ENCODE measurements around the gene ARHGAP26. TPM values are rescaled to one million over a fixed set of nuclear protein-coding genes. Genes with fewer than 3 reads are reported as not detected.

The ARHGAP26 gene
- total RNA-seq, 1 donor, result 1.7 TPM

GRCh38 chr5:143188692-143189091, 418.5 kb downstream of the ARHGAP26 start:
- TF ChIP-seq, protein P1, sequence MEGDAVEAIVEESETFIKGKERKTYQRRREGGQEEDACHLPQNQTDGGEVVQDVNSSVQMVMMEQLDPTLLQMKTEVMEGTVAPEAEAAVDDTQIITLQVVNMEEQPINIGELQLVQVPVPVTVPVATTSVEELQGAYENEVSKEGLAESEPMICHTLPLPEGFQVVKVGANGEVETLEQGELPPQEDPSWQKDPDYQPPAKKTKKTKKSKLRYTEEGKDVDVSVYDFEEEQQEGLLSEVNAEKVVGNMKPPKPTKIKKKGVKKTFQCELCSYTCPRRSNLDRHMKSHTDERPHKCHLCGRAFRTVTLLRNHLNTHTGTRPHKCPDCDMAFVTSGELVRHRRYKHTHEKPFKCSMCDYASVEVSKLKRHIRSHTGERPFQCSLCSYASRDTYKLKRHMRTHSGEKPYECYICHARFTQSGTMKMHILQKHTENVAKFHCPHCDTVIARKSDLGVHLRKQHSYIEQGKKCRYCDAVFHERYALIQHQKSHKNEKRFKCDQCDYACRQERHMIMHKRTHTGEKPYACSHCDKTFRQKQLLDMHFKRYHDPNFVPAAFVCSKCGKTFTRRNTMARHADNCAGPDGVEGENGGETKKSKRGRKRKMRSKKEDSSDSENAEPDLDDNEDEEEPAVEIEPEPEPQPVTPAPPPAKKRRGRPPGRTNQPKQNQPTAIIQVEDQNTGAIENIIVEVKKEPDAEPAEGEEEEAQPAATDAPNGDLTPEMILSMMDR (IDR thresholded peaks at IDR 0.05; ENCODE audit: insufficient read depth, low read depth, low read length), result no peak
- no peak for DNase-seq (ENCODE audit: low read depth)
- no peak overlapping the region for H3K4me3 ChIP-seq (ENCODE audit: low read depth, low read length)

GRCh38 chr5:143190260-143190810, 420.2 kb downstream of the ARHGAP26 start:
- no peak overlapping the region for H3K4me3 ChIP-seq (ENCODE audit: low read depth, low read length)
- DNase-seq (ENCODE audit: low read depth), result no peak
- TF ChIP-seq, protein P1 (IDR thresholded peaks at IDR 0.05; ENCODE audit: insufficient read depth, low read depth, low read length), result no peak

- DNase-seq (ENCODE audit: low read depth), result no peak
- TF ChIP-seq, protein P1 (IDR thresholded peaks at IDR 0.05; ENCODE audit: insufficient read depth, low read depth, low read length), result no peak
- no peak overlapping the region for H3K4me3 ChIP-seq (ENCODE audit: low read depth, low read length)
These were observed 421.5 kb downstream of the ARHGAP26 start for GRCh38 chr5:143191720-143192119.

GRCh38 chr5:143192191-143192900, 422.2 kb downstream of the ARHGAP26 start:
- TF ChIP-seq, protein P1 (IDR thresholded peaks at IDR 0.05; ENCODE audit: insufficient read depth, low read depth, low read length), result no peak

GRCh38 chr5:143194206-143194605, 424.0 kb downstream of the ARHGAP26 start:
- H3K4me3 ChIP-seq (ENCODE audit: low read depth, low read length), result no peak overlapping the region
- TF ChIP-seq, protein P1 (IDR thresholded peaks at IDR 0.05; ENCODE audit: insufficient read depth, low read depth, low read length), result no peak
- peak; percentile 45 for DNase-seq (ENCODE audit: low read depth)

More at GRCh38 chr5:143192191-143192900, 422.2 kb downstream of the ARHGAP26 start:
- no peak for DNase-seq (ENCODE audit: low read depth)
- no peak overlapping the region for H3K4me3 ChIP-seq (ENCODE audit: low read depth, low read length)

- DNase-seq (ENCODE audit: low read depth), result no peak
- TF ChIP-seq, protein P1 (IDR thresholded peaks at IDR 0.05; ENCODE audit: insufficient read depth, low read depth, low read length), result no peak
- H3K4me3 ChIP-seq (ENCODE audit: low read depth, low read length), result no peak overlapping the region
These were observed 424.5 kb downstream of the ARHGAP26 start for GRCh38 chr5:143194713-143195112.
